Upper lobe of left lung (tissue), 4 donors: Measurements from ENCODE around the gene AQP1.

Source experiments
- POLR2A ChIP-seq, 4 donors: fragments of 450-650 bp; IDR thresholded peaks; one replicate each; pipeline ENCODE4 v1.5.1; 2016 to 2017; ENCODE audit warnings: antibody characterized with exemption in 4 of 4, mild to moderate bottlenecking in 2 of 4
- TF ChIP-seq, protein P1 (sequence below), 6 experiments: fragments of 450-650 bp in 4 of 6; fragments of 200-600 bp in 2 of 6; sonication (generic) in 2 of 6; IDR thresholded peaks; one replicate each; pipeline ENCODE4 v1.5.1; 2016 to 2019; ENCODE audit warnings: antibody characterized with exemption in 6 of 6

DNA sequence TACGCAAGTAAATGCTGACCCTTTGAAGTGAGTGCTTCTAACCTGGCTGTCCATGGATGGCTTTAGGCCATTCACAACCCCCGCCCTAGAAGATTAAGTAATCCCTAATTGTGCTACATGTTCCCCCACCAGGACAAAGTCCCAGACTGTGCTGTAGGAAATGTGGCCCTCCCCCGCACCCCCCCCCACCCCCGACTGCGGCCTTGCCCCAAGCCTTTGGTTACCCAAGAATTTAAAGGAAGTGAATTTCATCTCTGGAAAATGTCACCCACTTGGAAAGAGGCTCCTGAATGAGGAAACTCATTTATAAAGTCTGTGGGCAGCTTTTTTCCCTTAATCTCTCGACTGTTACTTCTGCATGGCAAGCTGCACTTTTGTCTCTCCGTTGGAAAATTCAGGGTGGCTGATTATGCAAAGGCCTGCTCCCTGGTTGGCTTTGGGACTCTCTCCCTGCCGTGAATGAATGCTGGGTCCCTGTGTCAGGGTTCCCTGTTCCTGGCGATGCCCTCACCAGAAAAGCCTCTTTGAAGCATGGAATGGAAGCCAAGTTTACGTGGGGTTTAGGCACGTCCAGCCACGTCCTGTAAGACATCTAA is 31.4 kb upstream of the AQP1 start:
- TF ChIP-seq POLR2A (IDR thresholded peaks at IDR 0.05): no peak
- TF ChIP-seq, protein P1, sequence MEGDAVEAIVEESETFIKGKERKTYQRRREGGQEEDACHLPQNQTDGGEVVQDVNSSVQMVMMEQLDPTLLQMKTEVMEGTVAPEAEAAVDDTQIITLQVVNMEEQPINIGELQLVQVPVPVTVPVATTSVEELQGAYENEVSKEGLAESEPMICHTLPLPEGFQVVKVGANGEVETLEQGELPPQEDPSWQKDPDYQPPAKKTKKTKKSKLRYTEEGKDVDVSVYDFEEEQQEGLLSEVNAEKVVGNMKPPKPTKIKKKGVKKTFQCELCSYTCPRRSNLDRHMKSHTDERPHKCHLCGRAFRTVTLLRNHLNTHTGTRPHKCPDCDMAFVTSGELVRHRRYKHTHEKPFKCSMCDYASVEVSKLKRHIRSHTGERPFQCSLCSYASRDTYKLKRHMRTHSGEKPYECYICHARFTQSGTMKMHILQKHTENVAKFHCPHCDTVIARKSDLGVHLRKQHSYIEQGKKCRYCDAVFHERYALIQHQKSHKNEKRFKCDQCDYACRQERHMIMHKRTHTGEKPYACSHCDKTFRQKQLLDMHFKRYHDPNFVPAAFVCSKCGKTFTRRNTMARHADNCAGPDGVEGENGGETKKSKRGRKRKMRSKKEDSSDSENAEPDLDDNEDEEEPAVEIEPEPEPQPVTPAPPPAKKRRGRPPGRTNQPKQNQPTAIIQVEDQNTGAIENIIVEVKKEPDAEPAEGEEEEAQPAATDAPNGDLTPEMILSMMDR (IDR thresholded peaks at IDR 0.05): no peak
